ENCODE measurements around the gene CYP46A1. TPM values are rescaled to one million over a fixed set of nuclear protein-coding genes. Genes with fewer than 3 reads are reported as not detected.

The CYP46A1 gene
- total RNA-seq, 2 donors from 2014 or later: 0.09 to 0.45 TPM

- DNase-seq (peak; percentile 72 to 89), ATAC-seq (peak; percentile 54)
- intact Hi-C loops (cut with DNase I, micrococcal nuclease): no loop called here
These were observed 1.1 kb upstream of the CYP46A1 start for GRCh38 chr14:99682809-99683618.

DNA sequence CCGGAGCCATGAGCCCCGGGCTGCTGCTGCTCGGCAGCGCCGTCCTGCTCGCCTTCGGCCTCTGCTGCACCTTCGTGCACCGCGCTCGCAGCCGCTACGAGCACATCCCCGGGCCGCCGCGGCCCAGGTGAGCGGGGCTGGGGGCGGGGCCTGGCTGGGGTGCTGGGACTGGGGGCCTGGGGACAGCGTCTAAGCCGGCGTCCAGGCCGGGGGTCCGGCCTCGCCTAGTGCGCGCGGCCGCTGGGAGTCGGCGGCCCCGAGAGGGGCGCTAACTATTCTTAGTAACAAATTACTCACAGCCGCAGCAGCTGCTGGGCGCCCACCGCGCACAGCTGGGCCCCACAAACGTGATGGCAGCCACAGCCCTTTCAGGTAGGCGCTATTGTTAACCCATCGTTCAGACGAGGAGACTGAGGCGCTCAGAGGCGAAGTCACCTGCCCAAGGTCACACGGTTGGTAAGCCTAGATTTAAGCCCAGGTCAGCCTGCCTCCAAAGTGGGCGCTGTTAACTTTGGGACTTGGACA, 374 bp downstream of the CYP46A1 start:
- ATAC-seq (no peak), DNase-seq (no peak)
- intact Hi-C loops (cut with DNase I, micrococcal nuclease): no loop called here

DNA sequence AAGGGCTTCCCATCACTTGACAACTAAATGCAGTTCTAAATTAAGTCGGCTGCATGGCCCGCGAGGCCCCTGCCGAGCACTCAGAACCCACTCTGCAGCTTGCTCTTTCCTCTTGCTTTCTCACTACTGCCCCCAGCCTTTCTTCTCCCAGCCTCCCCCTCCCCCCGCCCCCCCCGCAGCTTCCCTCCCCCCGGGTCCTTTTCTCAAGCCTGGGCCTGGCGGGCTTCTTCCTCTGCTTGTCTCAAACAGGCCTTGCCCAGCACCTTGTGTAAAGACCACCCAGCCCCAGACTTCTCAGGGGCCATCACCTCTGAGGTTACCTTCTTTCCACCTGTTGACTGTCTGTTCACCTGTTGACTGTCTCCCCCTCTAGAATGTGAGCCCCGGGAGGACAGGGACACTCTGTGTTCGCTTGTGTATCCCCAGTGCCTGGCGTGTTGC, 1.1 kb downstream of the CYP46A1 start:
- no peak for DNase-seq

GRCh38 chr14:99685596-99685995, 1.5 kb downstream of the CYP46A1 start:
- DNase-seq (no peak), ATAC-seq (no peak)
- intact Hi-C loops (cut with DNase I, micrococcal nuclease): no loop called here

More for the DNA sequence above, 1.1 kb downstream of the CYP46A1 start:
- intact Hi-C loops (cut with DNase I, micrococcal nuclease): no loop called here
- no peak for ATAC-seq

GRCh38 chr14:99686557-99687283, 2.6 kb downstream of the CYP46A1 start:
- DNase-seq: no peak
- ATAC-seq: no peak
- intact Hi-C loops (cut with DNase I, micrococcal nuclease): no loop called here

DNA sequence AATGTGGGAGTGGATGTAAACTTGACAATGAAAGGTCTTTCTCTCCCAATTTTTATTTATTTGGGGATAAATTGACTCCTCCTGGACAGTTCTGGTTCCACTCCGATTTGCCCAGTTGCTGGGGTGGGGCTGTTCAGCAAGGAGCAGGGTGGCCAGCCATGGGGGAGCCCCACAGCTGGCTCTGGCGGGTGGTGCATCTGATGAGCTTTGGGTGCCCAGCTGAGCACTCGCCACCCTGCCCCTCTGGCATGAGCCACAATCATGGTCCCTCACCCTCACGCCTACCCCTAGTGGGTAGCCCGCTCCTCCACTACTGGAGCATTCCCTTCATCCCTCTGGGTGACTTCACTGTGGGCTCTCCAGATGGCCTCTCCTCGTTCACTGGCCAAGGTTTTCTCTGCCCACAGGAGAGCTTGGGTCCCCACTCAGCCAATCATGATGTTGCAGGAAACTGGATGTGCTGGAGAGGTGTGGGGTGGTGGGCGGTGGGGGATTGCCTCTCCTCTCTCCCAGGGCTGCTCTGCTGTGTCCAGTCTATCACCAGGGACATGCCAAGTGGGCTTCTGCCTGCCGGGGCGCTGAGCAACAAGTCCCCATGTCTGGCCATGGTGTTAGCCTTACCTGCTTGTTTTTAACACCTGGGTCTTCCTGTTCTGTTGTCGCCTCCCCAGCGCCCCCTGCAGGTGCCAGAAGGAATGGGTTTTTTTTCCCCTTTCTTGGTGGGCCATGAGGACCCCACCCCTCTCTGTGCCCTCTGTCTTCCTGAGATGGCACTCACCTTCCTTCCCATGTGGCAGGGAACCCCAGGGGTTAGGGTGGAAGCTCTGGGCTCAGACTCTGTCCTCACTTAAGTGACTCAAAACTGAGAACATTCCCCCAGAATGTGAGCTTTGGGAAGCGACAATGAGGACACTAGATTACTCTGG, 3.4 kb downstream of the CYP46A1 start:
- ATAC-seq (no peak), DNase-seq (no peak)
- intact Hi-C loops (cut with DNase I, micrococcal nuclease): no loop called here

DNA sequence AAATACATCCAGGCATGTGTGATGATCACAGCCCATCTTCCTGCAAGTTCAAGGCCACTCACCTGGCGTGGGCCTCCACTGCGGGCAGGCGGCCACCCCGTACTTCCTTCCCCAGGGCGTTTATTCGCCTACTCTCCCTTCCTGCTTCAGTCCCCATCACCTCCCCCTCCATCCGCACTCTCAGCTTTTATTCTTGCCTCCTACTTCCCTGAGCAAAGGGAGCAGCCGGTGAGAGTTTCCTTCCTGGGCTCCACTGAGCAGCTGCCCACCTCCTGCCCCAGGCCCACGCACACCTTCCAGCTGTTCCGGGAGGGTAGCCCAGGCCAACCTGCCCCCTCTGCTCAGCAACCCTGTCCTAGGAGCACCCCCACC, 4.1 kb downstream of the CYP46A1 start:
- ATAC-seq (no peak), DNase-seq (no peak)
- intact Hi-C loops (cut with DNase I, micrococcal nuclease): no loop called here

DNA sequence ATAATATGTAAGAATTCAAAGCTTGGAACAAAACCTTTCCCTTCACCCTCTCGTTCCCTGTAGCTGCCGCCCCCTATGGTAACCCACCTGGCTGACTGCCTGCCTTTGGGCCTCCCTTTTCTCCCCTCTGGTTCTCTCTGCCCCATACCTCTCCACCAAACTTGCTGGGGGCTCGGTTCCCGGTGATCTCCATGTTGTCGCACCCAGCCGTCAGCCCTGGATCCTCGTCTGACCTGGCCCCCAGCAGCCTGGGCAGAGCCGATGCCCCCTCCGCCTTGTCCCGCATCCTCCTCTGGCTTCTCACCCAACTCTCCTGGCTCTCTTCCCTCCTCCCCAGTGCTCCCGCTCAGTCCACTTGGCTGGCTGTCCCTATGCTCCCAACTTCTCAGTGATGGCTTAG, 4.5 kb downstream of the CYP46A1 start:
- intact Hi-C loops (cut with DNase I, micrococcal nuclease): no loop called here
- no peak for ATAC-seq
- no peak for DNase-seq

- ATAC-seq: no peak
- intact Hi-C loops (cut with DNase I, micrococcal nuclease): no loop called here
- DNase-seq: no peak
These were observed 5.5 kb downstream of the CYP46A1 start for GRCh38 chr14:99689266-99690236.

DNA sequence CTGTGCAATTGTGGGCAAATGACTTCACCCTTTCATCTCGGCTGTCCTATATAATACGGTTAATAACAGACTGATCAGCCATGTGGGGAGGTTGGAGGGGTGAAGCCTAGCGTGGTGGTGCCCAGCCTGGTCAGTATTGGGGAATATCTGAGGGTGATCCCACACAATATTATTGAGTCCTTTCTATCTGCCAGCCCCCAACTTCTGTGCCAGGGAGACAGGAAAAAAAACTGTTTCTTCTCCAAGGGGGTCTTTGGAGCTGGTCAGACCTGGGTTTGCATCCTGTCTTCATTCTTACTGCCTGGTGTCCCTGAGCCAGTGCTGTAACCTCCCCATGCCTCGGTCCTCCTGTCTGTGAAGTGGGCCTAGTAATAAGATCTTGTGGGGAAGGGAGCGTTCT, 6.5 kb downstream of the CYP46A1 start:
- DNase-seq (no peak), ATAC-seq (no peak)
- intact Hi-C loops (cut with DNase I, micrococcal nuclease): no loop called here

DNA sequence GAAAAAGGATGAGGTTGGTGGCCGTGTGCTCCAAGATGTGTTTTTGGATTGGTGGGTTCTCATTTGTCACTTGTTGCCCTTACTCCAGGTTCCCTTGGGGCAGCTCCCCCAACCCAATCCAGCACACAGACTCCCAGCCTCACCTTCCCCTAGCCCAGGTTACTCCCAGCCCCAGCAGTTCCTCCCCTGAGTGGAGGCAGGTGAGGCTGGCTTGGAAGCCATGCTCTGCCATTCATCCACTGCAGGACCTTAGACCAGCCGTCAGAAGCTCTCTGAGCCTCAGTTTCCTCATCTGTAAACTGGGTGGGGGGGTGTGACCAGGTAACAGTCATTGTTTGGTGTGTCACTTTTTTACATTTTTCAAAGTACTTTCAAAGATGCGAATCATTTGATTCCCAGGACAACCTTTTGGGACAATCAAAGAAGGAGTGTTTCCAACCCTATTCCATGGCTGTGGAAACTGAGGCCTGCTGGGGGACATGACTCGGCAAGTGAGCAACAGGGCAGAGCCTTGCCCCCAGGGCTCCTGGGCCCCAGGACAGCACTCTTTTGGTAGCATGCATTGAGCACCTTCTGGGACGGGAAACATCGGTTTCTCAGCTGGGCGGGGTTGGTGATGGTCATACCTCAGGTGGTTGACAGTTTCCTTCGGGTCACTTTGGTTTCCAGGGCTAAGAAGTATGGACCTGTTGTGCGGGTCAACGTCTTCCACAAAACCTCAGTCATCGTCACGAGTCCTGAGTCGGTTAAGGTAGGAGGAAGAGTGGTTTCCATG, 7.2 kb downstream of the CYP46A1 start:
- intact Hi-C loops (cut with DNase I, micrococcal nuclease): no loop called here
- DNase-seq: no peak

GRCh38 chr14:99693918-99694317, 9.8 kb downstream of the CYP46A1 start:
- no peak for DNase-seq
- ATAC-seq: no peak
- intact Hi-C loops (cut with DNase I, micrococcal nuclease): no loop called here

More for the DNA sequence above, 7.2 kb downstream of the CYP46A1 start:
- no peak for ATAC-seq

- intact Hi-C loops (cut with DNase I, micrococcal nuclease): no loop called here
- no peak for DNase-seq
These were observed 12.8 kb downstream of the CYP46A1 start for GRCh38 chr14:99696929-99697328.

GRCh38 chr14:99698236-99698635, 14.1 kb downstream of the CYP46A1 start:
- DNase-seq (no peak), ATAC-seq (no peak)
- intact Hi-C loops (cut with DNase I, micrococcal nuclease): no loop called here

More at GRCh38 chr14:99696929-99697328, 12.8 kb downstream of the CYP46A1 start:
- ATAC-seq: no peak

DNA sequence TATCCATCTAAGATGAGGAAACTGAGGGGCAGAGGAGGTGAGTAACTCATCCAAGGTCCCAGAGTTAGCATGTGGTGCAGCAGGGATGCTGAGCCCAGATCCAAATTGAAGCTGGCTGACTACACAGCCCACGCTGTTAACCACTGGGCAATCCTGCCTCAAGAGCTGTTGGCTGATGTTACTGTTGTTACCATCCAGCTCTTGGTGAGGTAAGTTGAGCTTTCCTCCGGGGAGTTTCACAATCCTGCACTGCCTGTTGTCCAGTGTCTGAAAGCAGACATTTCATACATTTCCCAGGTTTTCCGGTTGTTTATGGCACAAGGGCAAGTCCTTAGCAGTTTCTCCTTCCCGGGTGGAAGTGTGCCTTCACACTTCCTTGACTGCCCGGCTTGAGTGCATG, 14.5 kb downstream of the CYP46A1 start:
- DNase-seq (no peak), ATAC-seq (no peak)
- intact Hi-C loops (cut with DNase I, micrococcal nuclease): no loop called here

GRCh38 chr14:99699085-99699760, 15.1 kb downstream of the CYP46A1 start:
- intact Hi-C loops (cut with DNase I, micrococcal nuclease): no loop called here
- ATAC-seq: no peak
- no peak for DNase-seq

DNA sequence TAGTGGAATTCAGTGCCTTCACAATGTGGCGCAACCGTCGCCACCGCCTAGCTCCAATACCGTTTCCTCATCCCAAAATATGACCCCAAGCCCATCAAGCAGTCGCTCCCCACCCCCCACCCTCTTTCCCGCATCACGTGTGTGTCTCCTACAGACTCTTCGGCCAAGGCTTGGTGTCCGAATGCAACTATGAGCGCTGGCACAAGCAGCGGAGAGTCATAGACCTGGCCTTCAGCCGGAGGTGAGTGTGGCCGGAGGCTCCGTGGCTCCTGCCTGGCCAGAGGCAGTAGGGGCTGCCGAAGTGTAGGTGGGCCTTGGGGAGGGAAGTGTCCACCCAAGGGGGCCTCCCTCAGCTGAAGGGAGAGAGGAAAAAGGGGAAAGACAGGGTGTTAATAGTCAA, 15.8 kb downstream of the CYP46A1 start:
- DNase-seq (no peak), ATAC-seq (no peak)
- intact Hi-C loops (cut with DNase I, micrococcal nuclease): no loop called here
